ENCODE results near the gene ANK3. TPM values are rescaled to one million over a fixed set of nuclear protein-coding genes. Genes with fewer than 3 reads are reported as not detected.

Gene ANK3
- total and polyA plus RNA-seq, 2 experiments from 2014 or later: 26.2 to 49.0 TPM

- no peak overlapping the region for H3K4me2 ChIP-seq
Measured at GRCh38 chr10:60369547-60369930, 20.1 kb downstream of the ANK3 start.

GRCh38 chr10:60368875-60369546 lies 20.7 kb downstream of the ANK3 start:
- peaks cover 7% of the 10 kb centered on the region for H3K4me1 ChIP-seq (ENCODE audit: insufficient read depth)
- TF ChIP-seq CTCF (IDR thresholded peaks at IDR 0.05; ENCODE audit: poor library complexity) (no peak), EZH2phosphoT487 (IDR thresholded peaks at IDR 0.05; ENCODE audit: low read depth, severe bottlenecking, unreplicated experiment) (no peak), EZH2 (IDR thresholded peaks at IDR 0.05; ENCODE audit: borderline replicate concordance) (no peak)
- no peak overlapping the region for H2AFZ ChIP-seq
- 67% methylated on average over 5 of the region's 5 CpGs for WGBS (ENCODE audit: low lambda C conversion rate, missing lambda C conversion rate)
- H3K36me3 ChIP-seq (replicated peaks; ENCODE audit: insufficient read depth, low read depth): no peaks in the 10 kb centered on the region
- no peak overlapping the region for H3K4me3 ChIP-seq
- H4K20me1 ChIP-seq (ENCODE audit: insufficient read depth, poor library complexity, severe bottlenecking): no peaks in the 10 kb centered on the region
- no peak for DNase-seq (ENCODE audit: low spot score)
- H3K9me3 ChIP-seq (ENCODE audit: low read depth): no peaks in the 10 kb centered on the region
- H3K79me2 ChIP-seq: no peaks in the 10 kb centered on the region
- H3K9me2 ChIP-seq (replicated peaks; ENCODE audit: insufficient read depth): no peaks in the 10 kb centered on the region
- no peaks in the 10 kb centered on the region for H3K27me3 ChIP-seq
- H3K27ac ChIP-seq: no peak overlapping the region
- no peak overlapping the region for H3K4me2 ChIP-seq

More at GRCh38 chr10:60369547-60369930, 20.1 kb downstream of the ANK3 start:
- Histone ChIP-seq H3K79me2 (no peaks in the 10 kb centered on the region), H4K20me1 (ENCODE audit: insufficient read depth, poor library complexity, severe bottlenecking) (no peaks in the 10 kb centered on the region), H3K9me2 (replicated peaks; ENCODE audit: insufficient read depth) (no peaks in the 10 kb centered on the region), H3K27ac (no peak overlapping the region), H3K36me3 (replicated peaks; ENCODE audit: insufficient read depth, low read depth) (no peaks in the 10 kb centered on the region), H3K4me1 (ENCODE audit: insufficient read depth) (peaks cover 7% of the 10 kb centered on the region), H2AFZ (no peak overlapping the region), H3K27me3 (no peaks in the 10 kb centered on the region), H3K9me3 (ENCODE audit: low read depth) (no peaks in the 10 kb centered on the region), H3K4me3 (no peak overlapping the region)
- no peak for DNase-seq (ENCODE audit: low spot score)
- no peak for TF ChIP-seq EZH2phosphoT487 (IDR thresholded peaks at IDR 0.05; ENCODE audit: low read depth, severe bottlenecking, unreplicated experiment)
- TF ChIP-seq CTCF (IDR thresholded peaks at IDR 0.05; ENCODE audit: poor library complexity): no peak
- TF ChIP-seq EZH2 (IDR thresholded peaks at IDR 0.05; ENCODE audit: borderline replicate concordance): no peak
- WGBS (ENCODE audit: low lambda C conversion rate, missing lambda C conversion rate): 25% methylated on average over 2 of the region's 2 CpGs

- DNase-seq (ENCODE audit: low spot score): no peak
- no peak overlapping the region for H3K4me3 ChIP-seq
- no peaks in the 10 kb centered on the region for H3K9me3 ChIP-seq (ENCODE audit: low read depth)
- H3K27ac ChIP-seq: no peak overlapping the region
- peaks cover 7% of the 10 kb centered on the region for H3K4me1 ChIP-seq (ENCODE audit: insufficient read depth)
- TF ChIP-seq EZH2phosphoT487 (IDR thresholded peaks at IDR 0.05; ENCODE audit: low read depth, severe bottlenecking, unreplicated experiment) (no peak), EZH2 (IDR thresholded peaks at IDR 0.05; ENCODE audit: borderline replicate concordance) (no peak), CTCF (IDR thresholded peaks at IDR 0.05; ENCODE audit: poor library complexity) (no peak)
- no peaks in the 10 kb centered on the region for H3K9me2 ChIP-seq (replicated peaks; ENCODE audit: insufficient read depth)
- no peaks in the 10 kb centered on the region for H3K27me3 ChIP-seq
- H3K79me2 ChIP-seq: no peaks in the 10 kb centered on the region
- WGBS (ENCODE audit: low lambda C conversion rate, missing lambda C conversion rate): 63% methylated on average over 1 of the region's 1 CpG
- no peaks in the 10 kb centered on the region for H3K36me3 ChIP-seq (replicated peaks; ENCODE audit: insufficient read depth, low read depth)
- H3K4me2 ChIP-seq: no peak overlapping the region
- H4K20me1 ChIP-seq (ENCODE audit: insufficient read depth, poor library complexity, severe bottlenecking): no peaks in the 10 kb centered on the region
- H2AFZ ChIP-seq: no peak overlapping the region
Measured at GRCh38 chr10:60367901-60368300, 21.8 kb downstream of the ANK3 start.
